Gastroesophageal sphincter (tissue), 3 donors: Measurements from ENCODE around the gene FGB.

Experiments used
- POLR2AphosphoS5 ChIP-seq: sonication (generic); formaldehyde crosslinking; IDR thresholded peaks from one replicate; pipeline ENCODE4 v1.6.1; 2017; ENCODE audit warnings: antibody characterized with exemption
- TF ChIP-seq, protein P1 (sequence below), 4 experiments: fragments of 200-600 bp in 2 of 4; fragments of 450-650 bp in 2 of 4; sonication (generic) in 1 of 4; IDR thresholded peaks; one replicate each; pipeline ENCODE4 v1.5.1; 2017 to 2019; ENCODE audit warnings: antibody characterized with exemption in 4 of 4, mild to moderate bottlenecking in 2 of 4, moderate library complexity in 2 of 4

GRCh38 chr4:154542271-154542879, 20.4 kb upstream of the FGB start:
- TF ChIP-seq, protein P1, sequence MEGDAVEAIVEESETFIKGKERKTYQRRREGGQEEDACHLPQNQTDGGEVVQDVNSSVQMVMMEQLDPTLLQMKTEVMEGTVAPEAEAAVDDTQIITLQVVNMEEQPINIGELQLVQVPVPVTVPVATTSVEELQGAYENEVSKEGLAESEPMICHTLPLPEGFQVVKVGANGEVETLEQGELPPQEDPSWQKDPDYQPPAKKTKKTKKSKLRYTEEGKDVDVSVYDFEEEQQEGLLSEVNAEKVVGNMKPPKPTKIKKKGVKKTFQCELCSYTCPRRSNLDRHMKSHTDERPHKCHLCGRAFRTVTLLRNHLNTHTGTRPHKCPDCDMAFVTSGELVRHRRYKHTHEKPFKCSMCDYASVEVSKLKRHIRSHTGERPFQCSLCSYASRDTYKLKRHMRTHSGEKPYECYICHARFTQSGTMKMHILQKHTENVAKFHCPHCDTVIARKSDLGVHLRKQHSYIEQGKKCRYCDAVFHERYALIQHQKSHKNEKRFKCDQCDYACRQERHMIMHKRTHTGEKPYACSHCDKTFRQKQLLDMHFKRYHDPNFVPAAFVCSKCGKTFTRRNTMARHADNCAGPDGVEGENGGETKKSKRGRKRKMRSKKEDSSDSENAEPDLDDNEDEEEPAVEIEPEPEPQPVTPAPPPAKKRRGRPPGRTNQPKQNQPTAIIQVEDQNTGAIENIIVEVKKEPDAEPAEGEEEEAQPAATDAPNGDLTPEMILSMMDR (IDR thresholded peaks at IDR 0.05) = no peak
- TF ChIP-seq POLR2AphosphoS5 = no peak
